GM12878 (cell line): ENCODE data around the gene CRY1. TPM values are rescaled to one million over a fixed set of nuclear protein-coding genes. Genes with fewer than 3 reads are reported as not detected.
"Not testable (repeated sequence)": the region's sequence is repeated elsewhere in the genome, so short reads cannot be mapped to it uniquely, and the experiment has no call there.

Source experiments
- ATAC-seq: fragments of 200-7000 bp; cut with Tn5 transposase; 3 replicates; pipeline ENCODE4 v1.9.1; 2020; ENCODE audit warnings: mild to moderate bottlenecking, moderate library complexity
- BruUV-seq: library from RNA; stranded (reverse); fragments of 400-500 nt; replicated peaks from 2 replicates; lab custom pipeline; 2021; lab: Mats Ljungman, UMichigan
- CTCF ChIA-PET: fragments of 300-600 bp; sonication (Branson Sonifier 250); formaldehyde crosslinking; extraction: SDS; loops from one replicate; lab custom pipeline; 2021; ENCODE audit warnings: inconsistent platforms; lab: Yijun Ruan, JAX
- POLR2A ChIA-PET: fragments of 350-600 bp; formaldehyde crosslinking; extraction: SDS; loops from one replicate; lab custom pipeline; 2021; ENCODE audit warnings: inconsistent platforms; lab: Charles Lee
- RAD21 ChIA-PET: fragments of 300-600 bp; sonication (Branson Sonifier 250); formaldehyde crosslinking; loops from one replicate; lab custom pipeline; 2023; ENCODE audit warnings: antibody characterized with exemption; ENCODE audit not compliant: unreplicated experiment; lab: Charles Lee
- SMC1A ChIA-PET: fragments of 300-600 bp; sonication (Branson Sonifier 250); formaldehyde crosslinking; loops from one replicate; lab custom pipeline; 2023; ENCODE audit not compliant: unreplicated experiment, uncharacterized antibody; lab: Charles Lee
- DNase-seq: peaks from one replicate; pipeline ENCODE4 v3.0.0-alpha.2; 2011; ENCODE audit warnings: low read depth, low spot score
- FAIRE-seq: peaks from 3 replicates; lab custom pipeline; 2011; peaks lifted over from hg19 to GRCh38; lab: Jason Lieb, UNC
- H2AFZ ChIP-seq: 2 replicates; pipeline ENCODE4 v1.6.0; 2011; ENCODE audit warnings: low read depth, low read length, control low read depth; ENCODE audit not compliant: control insufficient read depth
- H3K27ac ChIP-seq: 2 replicates; pipeline ENCODE4 v1.5.1; 2011; ENCODE audit warnings: control low read depth; ENCODE audit not compliant: control insufficient read depth, insufficient read depth
- H3K27me3 ChIP-seq, 2 experiments: replicated peaks in 1 of 2; 2 replicates each; pipeline versions ENCODE4 v1.6.0 to v1.6.1; 2011; ENCODE audit warnings: low read length in 1 of 2; ENCODE audit not compliant: control insufficient read depth in 2 of 2, insufficient read depth in 2 of 2
- H3K36me3 ChIP-seq, 2 experiments: 2 replicates each; pipeline ENCODE4 v1.5.1; 2011; ENCODE audit warnings: low read length in 1 of 2; ENCODE audit not compliant: control insufficient read depth in 2 of 2, insufficient read depth in 2 of 2
- H3K4me1 ChIP-seq: 2 replicates; pipeline ENCODE4 v1.6.1; 2011; ENCODE audit warnings: mild to moderate bottlenecking, low read length, moderate library complexity, mixed read lengths; ENCODE audit not compliant: control insufficient read depth, insufficient read depth
- H3K4me2 ChIP-seq: 2 replicates; pipeline ENCODE4 v1.6.0; 2011; ENCODE audit warnings: control low read depth; ENCODE audit not compliant: control insufficient read depth, insufficient read depth
- H3K4me3 ChIP-seq: fragments of 200-600 bp; sonication (generic); 2 replicates; pipeline ENCODE4 v1.5.1; 2016
- H3K79me2 ChIP-seq: 2 replicates; pipeline ENCODE4 v1.6.0; 2011; ENCODE audit warnings: low read length; ENCODE audit not compliant: control insufficient read depth, insufficient read depth
- H3K9ac ChIP-seq: 2 replicates; pipeline ENCODE4 v1.8.0; 2011; ENCODE audit warnings: low read length, control low read depth, mixed read lengths; ENCODE audit not compliant: control insufficient read depth, insufficient read depth
- H3K9me3 ChIP-seq: replicated peaks from 3 replicates; pipeline ENCODE4 v1.5.1; 2011; ENCODE audit warnings: mild to moderate bottlenecking, low read length; ENCODE audit not compliant: control insufficient read depth, insufficient read depth
- H4K20me1 ChIP-seq: 2 replicates; pipeline ENCODE4 v1.6.0; 2011; ENCODE audit not compliant: control insufficient read depth, insufficient read depth
- CHD2 ChIP-seq: IDR thresholded peaks from 2 replicates; pipeline ENCODE4 v1.6.1; 2011; ENCODE audit warnings: low read depth, low read length, improper control_type of control experiment, borderline replicate concordance
- ETV6 ChIP-seq, 2 experiments: fragments of 450-650 bp in 1 of 2; IDR thresholded peaks in 1 of 2; conservative IDR thresholded peaks in 1 of 2; 2 replicates each; pipeline ENCODE4 v1.6.1; 2014; ENCODE audit warnings: antibody characterized with exemption in 1 of 2, borderline replicate concordance in 1 of 2, low read depth in 1 of 2, mild to moderate bottlenecking in 1 of 2, moderate library complexity in 1 of 2
- FOXK2 ChIP-seq: fragments of 450-650 bp; IDR thresholded peaks from 2 replicates; pipeline ENCODE4 v1.6.1; 2017; ENCODE audit warnings: mild to moderate bottlenecking, moderate library complexity
- IRF3 ChIP-seq: fragments of 450-650 bp; IDR thresholded peaks from 2 replicates; pipeline ENCODE4 v1.6.1; 2014; ENCODE audit warnings: mild to moderate bottlenecking
- POLR2A ChIP-seq: IDR thresholded peaks from 2 replicates; pipeline ENCODE4 v1.6.1; 2011; ENCODE audit warnings: low read depth, mild to moderate bottlenecking, low read length
- SIN3A ChIP-seq: IDR thresholded peaks from 2 replicates; pipeline ENCODE4 v1.6.1; 2012; ENCODE audit warnings: low read depth, low read length, improper control_type of control experiment
- SMC3 ChIP-seq: IDR thresholded peaks from 2 replicates; pipeline ENCODE4 v1.6.1; 2011; ENCODE audit warnings: low read length, improper control_type of control experiment, borderline replicate concordance
- SRF ChIP-seq, 2 experiments: IDR thresholded peaks; 2 replicates each; pipeline ENCODE4 v1.6.1; 2011; ENCODE audit warnings: low read depth in 2 of 2, low read length in 2 of 2, mild to moderate bottlenecking in 1 of 2, moderate library complexity in 1 of 2
- TCF7 ChIP-seq: IDR thresholded peaks from 2 replicates; pipeline ENCODE4 v1.6.1; 2014; ENCODE audit warnings: antibody characterized with exemption, borderline replicate concordance
- ZBED1 ChIP-seq: IDR thresholded peaks from 2 replicates; pipeline ENCODE4 v1.6.1; 2016; ENCODE audit warnings: borderline replicate concordance
- ZNF24 ChIP-seq: fragments of 450-650 bp; IDR thresholded peaks from 2 replicates; pipeline ENCODE4 v1.6.1; 2017; ENCODE audit warnings: antibody characterized with exemption, mild to moderate bottlenecking
- ZSCAN29 ChIP-seq: fragments of 450-650 bp; IDR thresholded peaks from 2 replicates; pipeline ENCODE4 v1.6.1; 2017; ENCODE audit warnings: mild to moderate bottlenecking, moderate library complexity
- whole genome bisulfite sequencing: methylation state at CpG from one replicate; pipeline ENCODE4 v1.1.6; 2016; ENCODE audit warnings: low lambda C conversion rate; ENCODE audit not compliant: insufficient replicate concordance, insufficient coverage; ENCODE audit errors: missing lambda C conversion rate; 5-methylcytosine and 5-hydroxymethylcytosine counted together
- in situ Hi-C: fragments of 300-500 bp; cut with MboI; formaldehyde crosslinking; loops from 9 replicates; pipeline ENCODE4 v1.14.3; 2018; ENCODE audit warnings: mixed read lengths
- intact Hi-C: fragments of 100-400 bp; cut with micrococcal nuclease; formaldehyde crosslinking; loops from one replicate; pipeline ENCODE4 v1.14.2; 2022; ENCODE audit not compliant: unreplicated experiment
- polyA plus RNA-seq, 11 experiments: library from polyadenylated mRNA; depleted of rRNA in 4 of 11; unstranded in 6 of 11; stranded (reverse) in 5 of 11; fragments of >200 nt; fragmentation: Nextera tagmentation in 4 of 11; fragmentation: Illumina TruSeq in 1 of 11; extraction: Ambion mirVana in 4 of 11; extraction: Trizol in 1 of 11; gene quantifications; 1 replicate in 1 of 11; 2 replicates in 10 of 11; pipeline versions ENCODE4 v1.2.1 to v1.2.3, GENCODE V29; 2011 to 2016; ENCODE audit warnings: inconsistent platforms in 2 of 11, missing spikeins in 2 of 11, low read depth in 1 of 11
- total RNA-seq, 4 experiments: library from RNA; depleted of rRNA in 3 of 4; stranded (reverse); fragments of >200 nt in 3 of 4; fragmentation: Illumina TruSeq in 1 of 4; extraction: Trizol in 1 of 4; gene quantifications; 2 replicates each; pipeline versions ENCODE4 v1.2.1 to v1.2.3, GENCODE V29; 2013 to 2021

CRY1 gene
- total and polyA plus RNA-seq, 10 of the 15 experiments (the other 5 are each of a cell fraction or from before 2014, with no cell fraction given) = 1.6 to 10.9 (median 5.4) TPM

- peak; percentile 29; the same call in 1 of the 2 replicates for TF ChIP-seq SMC3
- TF ChIP-seq ZBED1 = no peak
- TF ChIP-seq, all 136 proteins: peak for 3
Observed at GRCh38 chr12:107079172-107080011, 14.0 kb downstream of the CRY1 start (continued).

GRCh38 chr12:107073266-107073665, 20.1 kb downstream of the CRY1 start:
- in situ Hi-C loops, DNase-seq, BruUV-seq, H3K9ac ChIP-seq, H3K9me3 ChIP-seq, H4K20me1 ChIP-seq, ATAC-seq, H3K4me3 ChIP-seq, H3K36me3 ChIP-seq, H3K4me2 ChIP-seq, H3K27ac ChIP-seq, CTCF ChIA-PET, RAD21 ChIA-PET, H3K4me1 ChIP-seq, POLR2A ChIA-PET, SMC1A ChIA-PET, H2AFZ ChIP-seq, H3K79me2 ChIP-seq, H3K27me3 ChIP-seq, intact Hi-C loops, FAIRE-seq: not testable (repeated sequence)
- 70% methylated on average over 5 of the region's 5 CpGs for WGBS

- 39% methylated on average over 4 of the region's 4 CpGs for WGBS
- Histone ChIP-seq H4K20me1 (no peaks in the 10 kb centered on the region), H3K9me3 (no peaks in the 10 kb centered on the region), H3K79me2 (no peaks in the 10 kb centered on the region), H2AFZ (no peak overlapping the region), H3K4me1 (no peaks in the 10 kb centered on the region), H3K36me3 (no peaks in the 10 kb centered on the region), H3K9ac (no peak overlapping the region), H3K4me2 (no peak overlapping the region), H3K4me3 (no peak overlapping the region), H3K27ac (no peak overlapping the region), H3K27me3 (no peaks in the 10 kb centered on the region)
- CTCF ChIA-PET = no interaction called here
- SMC1A ChIA-PET = no interaction called here
- DNase-seq (no peak), ATAC-seq (no peak), FAIRE-seq (no peak)
- intact Hi-C loops (no loop called here), in situ Hi-C loops (no loop called here)
- POLR2A ChIA-PET = no interaction called here
- TF ChIP-seq IRF3 (no peak), ZNF24 (no peak), SRF (IDR thresholded peaks at IDR 0.05; ENCODE audit: low read depth in 2 of 2, low read length in 2 of 2) (no peak), ETV6 (conservative IDR thresholded peaks at IDR 0.05 in 1 of 2, IDR thresholded peaks at IDR 0.05 in 1 of 2; ENCODE audit: borderline replicate concordance in 1 of 2, low read depth in 1 of 2) (no peak), ZSCAN29 (no peak), FOXK2 (no peak), CHD2 (no peak), TCF7 (no peak), SIN3A (no peak), POLR2A (no peak)
- BruUV-seq = no TSS peak
- RAD21 ChIA-PET = no interaction called here
Observed at GRCh38 chr12:107066691-107067090, 26.7 kb downstream of the CRY1 start.
